Esophagus squamous epithelium (tissue), 5 donors: Measurements from ENCODE around the gene CGB1. TPM values are rescaled to one million over a fixed set of nuclear protein-coding genes. Genes with fewer than 3 reads are reported as not detected.
"Not testable (repeated sequence)": the region's sequence is repeated elsewhere in the genome, so short reads cannot be mapped to it uniquely, and the experiment has no call there.

Experiments
- DNase-seq: peaks from one replicate; lab custom pipeline; 2025; lab: John Stamatoyannopoulos, UW
- H3K27ac ChIP-seq, 4 donors: fragments of 200-600 bp; sonication (generic); one replicate each; pipeline ENCODE4 v1.5.1; 2016 to 2019; ENCODE audit warnings: mild to moderate bottlenecking in 1 of 4
- H3K27me3 ChIP-seq, 4 donors: fragments of 200-600 bp; sonication (generic); 1 replicate in 3 of 4; 2 replicates in 1 of 4; pipeline versions ENCODE4 v1.5.1 to v1.6.0; 2017 to 2021; ENCODE audit warnings: antibody characterized with exemption in 1 of 4
- H3K36me3 ChIP-seq, 3 donors: fragments of 200-600 bp; sonication (generic); one replicate each; pipeline ENCODE4 v1.5.1; 2016 to 2019
- H3K4me1 ChIP-seq, 3 donors: fragments of 200-600 bp; sonication (generic); one replicate each; pipeline ENCODE4 v1.5.1; 2017 to 2019
- H3K4me3 ChIP-seq, 4 donors: fragments of 200-600 bp; sonication (generic); 1 replicate in 3 of 4; 2 replicates in 1 of 4; pipeline ENCODE4 v1.5.1; 2016 to 2019; ENCODE audit warnings: mild to moderate bottlenecking in 2 of 4, moderate library complexity in 1 of 4
- H3K9me3 ChIP-seq, 3 donors: fragments of 200-600 bp; sonication (generic); one replicate each; pipeline ENCODE4 v1.5.1; 2016 to 2019
- CTCF ChIP-seq, 6 experiments: fragments of 450-650 bp in 4 of 6; fragments of 200-600 bp in 2 of 6; sonication (generic) in 2 of 6; IDR thresholded peaks; one replicate each; pipeline ENCODE4 v1.5.1; 2016 to 2019; ENCODE audit warnings: antibody characterized with exemption in 6 of 6, mild to moderate bottlenecking in 4 of 6, moderate library complexity in 4 of 6
- POLR2A ChIP-seq, 4 donors: fragments of 450-650 bp; IDR thresholded peaks; one replicate each; pipeline ENCODE4 v1.6.1; 2017; ENCODE audit warnings: antibody characterized with exemption in 4 of 4, mild to moderate bottlenecking in 4 of 4, moderate library complexity in 3 of 4
- WGBS, 2 donors: methylation state at CpG; one replicate each; pipeline ENCODE4 v1.1.5; 2018; 5-methylcytosine and 5-hydroxymethylcytosine counted together
- intact Hi-C: fragments of 100-400 bp; cut with DNase I; formaldehyde crosslinking; loops from one replicate; pipeline ENCODE4 v1.15.0; 2022
- total RNA-seq, 4 donors: library from RNA; depleted of rRNA; stranded (reverse); fragments of >200 nt; gene quantifications; one replicate each; pipeline ENCODE4 v1.1.0, GENCODE V29; 2016
- donor health status: DM: yes; HTN: yes; CAD: no.

CGB1 gene
- total RNA-seq, 4 donors from 2014 or later, result not detected

- TF ChIP-seq CTCF (IDR thresholded peaks at IDR 0.05) (no peak), POLR2A (IDR thresholded peaks at IDR 0.05) (no peak)
- Histone ChIP-seq H3K27ac (no peak overlapping the region), H3K27me3 (peaks cover 0 to 40% (median 0%) of the 10 kb centered on the region in 4 donors), H3K36me3 (no peaks in the 10 kb centered on the region), H3K4me1 (peaks cover 0 to 34% (median 20%) of the 10 kb centered on the region in 3 donors), H3K4me3 (no peak overlapping the region), H3K9me3 (no peaks in the 10 kb centered on the region)
- intact Hi-C loops, result no loop called here
- 88 to 89% methylated on average over 9 of the region's 9 CpGs for WGBS, 2 donors
- no peak for DNase-seq
Measured at GRCh38 chr19:49022116-49022515, 14.6 kb downstream of the CGB1 start.

- no peak for DNase-seq
- H3K27me3 ChIP-seq, result peaks cover 0 to 41% (median 0%) of the 10 kb centered on the region in 4 donors
- 19 to 34% methylated on average over 12 to 13 of the region's 16 CpGs for WGBS, 2 donors
Measured at GRCh38 chr19:49020931-49021895, 15.5 kb downstream of the CGB1 start.

GRCh38 chr19:49020342-49020741, 16.4 kb downstream of the CGB1 start:
- H3K36me3 ChIP-seq, result peaks cover 0 to 16% (median 5%) of the 10 kb centered on the region in 3 donors
- H3K4me3 ChIP-seq, result no peak overlapping the region
- TF ChIP-seq CTCF (IDR thresholded peaks at IDR 0.05), result no peak
- no peak for DNase-seq
- peaks cover 0 to 38% (median 0%) of the 10 kb centered on the region in 4 donors for H3K27me3 ChIP-seq
- intact Hi-C loops, result no loop called here
- peaks cover 0 to 35% (median 20%) of the 10 kb centered on the region in 3 donors for H3K4me1 ChIP-seq
- no peaks in the 10 kb centered on the region for H3K9me3 ChIP-seq
- 73 to 80% methylated on average over 1 to 10 of the region's 11 CpGs for WGBS, 2 donors
- no peak overlapping the region for H3K27ac ChIP-seq

More at GRCh38 chr19:49020931-49021895, 15.5 kb downstream of the CGB1 start:
- no peaks in the 10 kb centered on the region for H3K9me3 ChIP-seq
- no peak overlapping the region for H3K4me3 ChIP-seq
- TF ChIP-seq POLR2A (IDR thresholded peaks at IDR 0.05) (no peak), CTCF (IDR thresholded peaks at IDR 0.05) (no peak)
- peaks cover 0 to 35% (median 20%) of the 10 kb centered on the region in 3 donors for H3K4me1 ChIP-seq
- intact Hi-C loops, result no loop called here
- H3K36me3 ChIP-seq, result peaks cover 0 to 7% (median 2%) of the 10 kb centered on the region in 3 donors
- H3K27ac ChIP-seq, result no peak overlapping the region

- DNase-seq, result no peak
- WGBS, 2 donors, result 17 to 36% methylated on average over 12 to 23 of the region's 41 CpGs
- peaks cover 0 to 38% (median 0%) of the 10 kb centered on the region in 4 donors for H3K27me3 ChIP-seq
- intact Hi-C loops, result no loop called here
- H3K4me1 ChIP-seq, result peaks cover 0 to 35% (median 20%) of the 10 kb centered on the region in 3 donors
- TF ChIP-seq CTCF (IDR thresholded peaks at IDR 0.05) (no peak), POLR2A (IDR thresholded peaks at IDR 0.05) (no peak)
- H3K36me3 ChIP-seq, result peaks cover 0 to 25% (median 5%) of the 10 kb centered on the region in 3 donors
- H3K9me3 ChIP-seq, result no peaks in the 10 kb centered on the region
- H3K27ac ChIP-seq, result no peak overlapping the region
- H3K4me3 ChIP-seq, result peak overlapping the region; percentile 21 to 68 (median 48)
Measured at GRCh38 chr19:49019242-49019932, 17.3 kb downstream of the CGB1 start.

- peaks cover 0 to 33% (median 5%) of the 10 kb centered on the region in 3 donors for H3K36me3 ChIP-seq
- H3K9me3 ChIP-seq, intact Hi-C loops, DNase-seq, H3K27ac ChIP-seq: not testable (repeated sequence)
- peaks cover 0 to 38% (median 0%) of the 10 kb centered on the region in 4 donors for H3K27me3 ChIP-seq
- 1 to 13% methylated on average over 25 to 27 of the region's 50 CpGs for WGBS, 2 donors
- peaks cover 0 to 35% (median 20%) of the 10 kb centered on the region in 3 donors for H3K4me1 ChIP-seq
- peak overlapping the region; percentile 21 to 68 (median 48) for H3K4me3 ChIP-seq
Measured at GRCh38 chr19:49018388-49019241, 18.1 kb downstream of the CGB1 start.
